ENCODE measurements around the gene TBC1D2.

GRCh38 chr9:98190757-98191105 lies 64.7 kb downstream of the TBC1D2 start:
- no peak for TF ChIP-seq MXI1 (IDR thresholded peaks at IDR 0.05; ENCODE audit: low read depth, low read length)
- TF ChIP-seq CTCF (IDR thresholded peaks at IDR 0.05 in 2 of 3, conservative IDR thresholded peaks at IDR 0.05 in 1 of 3; ENCODE audit: control insufficient read depth in 2 of 3, extremely low read depth in 1 of 3, insufficient read depth in 1 of 3, low read depth in 3 of 3, low read length in 3 of 3), result no peak
- TF ChIP-seq TAF1 (IDR thresholded peaks at IDR 0.05; ENCODE audit: borderline replicate concordance, low read depth, low read length), result no peak
- TF ChIP-seq, protein P1, sequence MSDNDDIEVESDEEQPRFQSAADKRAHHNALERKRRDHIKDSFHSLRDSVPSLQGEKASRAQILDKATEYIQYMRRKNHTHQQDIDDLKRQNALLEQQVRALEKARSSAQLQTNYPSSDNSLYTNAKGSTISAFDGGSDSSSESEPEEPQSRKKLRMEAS (IDR thresholded peaks at IDR 0.05; ENCODE audit: low read depth, low read length), result no peak
- no peak for TF ChIP-seq HCFC1 (IDR thresholded peaks at IDR 0.05; ENCODE audit: low read length)
- TF ChIP-seq SP1 (IDR thresholded peaks at IDR 0.05; ENCODE audit: low read depth, low read length), result no peak
- TF ChIP-seq POLR2AphosphoS2 (IDR thresholded peaks at IDR 0.05; ENCODE audit: low read depth, low read length), result no peak
- no peak for TF ChIP-seq EP300 (IDR thresholded peaks at IDR 0.05; ENCODE audit: borderline replicate concordance in 1 of 2, control insufficient read depth in 1 of 2, low read depth in 2 of 2, low read length in 2 of 2)
- TF ChIP-seq, protein P2, sequence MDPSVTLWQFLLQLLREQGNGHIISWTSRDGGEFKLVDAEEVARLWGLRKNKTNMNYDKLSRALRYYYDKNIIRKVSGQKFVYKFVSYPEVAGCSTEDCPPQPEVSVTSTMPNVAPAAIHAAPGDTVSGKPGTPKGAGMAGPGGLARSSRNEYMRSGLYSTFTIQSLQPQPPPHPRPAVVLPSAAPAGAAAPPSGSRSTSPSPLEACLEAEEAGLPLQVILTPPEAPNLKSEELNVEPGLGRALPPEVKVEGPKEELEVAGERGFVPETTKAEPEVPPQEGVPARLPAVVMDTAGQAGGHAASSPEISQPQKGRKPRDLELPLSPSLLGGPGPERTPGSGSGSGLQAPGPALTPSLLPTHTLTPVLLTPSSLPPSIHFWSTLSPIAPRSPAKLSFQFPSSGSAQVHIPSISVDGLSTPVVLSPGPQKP (IDR thresholded peaks at IDR 0.05; ENCODE audit: low read depth, low read length), result no peak
- TF ChIP-seq POLR2A (IDR thresholded peaks at IDR 0.05; ENCODE audit: low read depth, low read length), result no peak
